Right lobe of liver (tissue), 6 donors: ENCODE measurements around the gene PTPRT. TPM values are rescaled to one million over a fixed set of nuclear protein-coding genes. Genes with fewer than 3 reads are reported as not detected.

Experiments used
- ATAC-seq, 4 donors: fragments of 200-7000 bp; cut with Tn5 transposase; one replicate each; pipeline ENCODE4 v1.9.1; 2020; ENCODE audit warnings: mild to moderate bottlenecking in 4 of 4, moderate library complexity in 4 of 4
- DNase-seq, 3 donors: peaks; one replicate each; pipeline ENCODE4 v3.0.0-alpha.2; 2020
- H3K27ac ChIP-seq, 3 donors: fragments of 200-600 bp; one replicate each; pipeline ENCODE4 v1.8.0; 2022
- H3K27me3 ChIP-seq, 2 donors: fragments of 200-600 bp; one replicate each; pipeline ENCODE4 v1.8.0; 2022
- H3K36me3 ChIP-seq, 4 donors: fragments of 200-600 bp; sonication (generic) in 1 of 4; one replicate each; pipeline versions ENCODE4 v1.5.1 to v1.8.0; 2017 to 2022; ENCODE audit warnings: control low read depth in 1 of 4
- H3K4me1 ChIP-seq, 4 donors: fragments of 200-600 bp; sonication (generic) in 1 of 4; one replicate each; pipeline versions ENCODE4 v1.5.1 to v1.8.0; 2017 to 2022; ENCODE audit warnings: control low read depth in 1 of 4
- H3K4me3 ChIP-seq, 3 donors: fragments of 200-600 bp; one replicate each; pipeline ENCODE4 v1.8.0; 2022
- H3K9me3 ChIP-seq, 4 donors: fragments of 200-600 bp; sonication (generic) in 1 of 4; one replicate each; pipeline versions ENCODE4 v1.5.1 to v1.8.0; 2017 to 2022; ENCODE audit warnings: control low read depth in 1 of 4
- CTCF ChIP-seq, 4 donors: fragments of 200-600 bp in 3 of 4; fragments of 450-650 bp in 1 of 4; IDR thresholded peaks; one replicate each; pipeline versions ENCODE4 v1.5.1 to v1.8.0; 2016 to 2022; ENCODE audit warnings: antibody characterized with exemption in 4 of 4, mild to moderate bottlenecking in 2 of 4
- POLR2A ChIP-seq: fragments of 450-650 bp; IDR thresholded peaks from one replicate; pipeline ENCODE4 v1.6.1; 2017; ENCODE audit warnings: antibody characterized with exemption, mild to moderate bottlenecking
- WGBS: methylation state at CpG from one replicate; pipeline ENCODE4 v1.1.6; 2018; ENCODE audit warnings: low coverage, low lambda C conversion rate; ENCODE audit not compliant: insufficient coverage; ENCODE audit errors: missing lambda C conversion rate; 5-methylcytosine and 5-hydroxymethylcytosine counted together
- intact Hi-C, 2 donors: fragments of 100-400 bp; cut with DNase I; formaldehyde crosslinking; loops; one replicate each; pipeline versions ENCODE4 v1.11.2 to v1.14.1; 2022
- total RNA-seq, 6 experiments: library from RNA; depleted of rRNA in 2 of 6; stranded (reverse); fragments of >200 nt in 2 of 6; fragmentation: NEBNext Ultra II Directional in 3 of 6; extraction: Animal tissue kit (Norgen Biotek cat#: 25700) in 3 of 6; gene quantifications; one replicate each; pipeline versions ENCODE4 v1.1.0 to v1.2.4, GENCODE V29; 2016 to 2023
- donor health status: DM: no; HTN: yes; CAD: no.
- donor health status: DM: no; HTN: no; CAD: no.
- donor health status: DM: no; HTN: no; CAD: no.
- donor health status: DM: no; HTN: yes; CAD: no.
- donor health status: DM: no; HTN: yes; CAD: no.

The PTPRT gene
- total RNA-seq, 6 experiments from 2014 or later = 0.18 to 1.0 (median 0.51) TPM

DNA sequence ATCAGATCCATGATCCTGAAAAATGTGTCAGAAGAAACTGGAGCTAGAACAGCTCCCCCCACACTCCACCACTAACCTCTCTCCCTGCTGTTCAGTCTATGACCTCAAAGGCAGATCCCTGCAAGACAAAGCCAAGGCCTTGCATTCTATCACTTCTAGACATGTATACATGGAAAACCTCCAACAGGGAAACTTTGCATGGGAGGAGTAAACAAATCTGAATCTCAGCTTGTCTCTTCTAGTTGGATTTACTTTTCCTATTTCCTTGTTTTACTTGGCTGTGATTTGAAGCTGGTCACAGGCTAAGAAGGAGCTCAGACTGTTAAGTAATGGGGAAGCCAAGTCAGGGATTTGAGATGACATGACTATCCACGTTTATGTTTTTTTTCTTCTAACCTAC is 1114.8 kb downstream of the PTPRT start:
- Histone ChIP-seq H3K4me3 (no peak overlapping the region), H3K9me3 (no peaks in the 10 kb centered on the region), H3K36me3 (no peaks in the 10 kb centered on the region), H3K27ac (no peak overlapping the region), H3K4me1 (no peaks in the 10 kb centered on the region), H3K27me3 (no peaks in the 10 kb centered on the region)
- DNase-seq (no peak), ATAC-seq (no peak)
- TF ChIP-seq CTCF (IDR thresholded peaks at IDR 0.05) (no peak), POLR2A (no peak)
- 33% methylated on average over 1 of the region's 1 CpG for WGBS
- intact Hi-C loops = no loop called here

GRCh38 chr20:42067596-42067995 is 1122.1 kb downstream of the PTPRT start:
- DNase-seq (no peak), ATAC-seq (no peak)
- Histone ChIP-seq H3K27ac (no peak overlapping the region), H3K4me1 (no peaks in the 10 kb centered on the region), H3K36me3 (no peaks in the 10 kb centered on the region), H3K9me3 (no peaks in the 10 kb centered on the region), H3K4me3 (no peak overlapping the region), H3K27me3 (no peaks in the 10 kb centered on the region)
- intact Hi-C loops = no loop called here
- 26% methylated on average over 3 of the region's 3 CpGs for WGBS
- TF ChIP-seq POLR2A = no peak
- TF ChIP-seq CTCF (IDR thresholded peaks at IDR 0.05) = no peak

- DNase-seq = no peak
- no peaks in the 10 kb centered on the region for H3K27me3 ChIP-seq
- intact Hi-C loops = no loop called here
- H3K4me3 ChIP-seq = no peak overlapping the region
- no peaks in the 10 kb centered on the region for H3K9me3 ChIP-seq
- H3K36me3 ChIP-seq = no peaks in the 10 kb centered on the region
- H3K27ac ChIP-seq = no peak overlapping the region
- WGBS = no CpG with 5 or more reads among the region's 5 CpGs
- ATAC-seq = no peak
- no peak for TF ChIP-seq POLR2A
- no peak for TF ChIP-seq CTCF (IDR thresholded peaks at IDR 0.05)
- H3K4me1 ChIP-seq = no peaks in the 10 kb centered on the region
These were observed 1122.5 kb downstream of the PTPRT start for GRCh38 chr20:42067174-42067573.

- 51% methylated on average over 4 of the region's 4 CpGs for WGBS
- intact Hi-C loops = no loop called here
- Histone ChIP-seq H3K36me3 (no peaks in the 10 kb centered on the region), H3K27me3 (no peaks in the 10 kb centered on the region), H3K27ac (no peak overlapping the region), H3K9me3 (no peaks in the 10 kb centered on the region), H3K4me3 (no peak overlapping the region), H3K4me1 (no peaks in the 10 kb centered on the region)
- no peak for ATAC-seq
- no peak for DNase-seq
- TF ChIP-seq CTCF (IDR thresholded peaks at IDR 0.05) = no peak
- TF ChIP-seq POLR2A = no peak
These were observed 1126.6 kb downstream of the PTPRT start for GRCh38 chr20:42063141-42063540.

DNA sequence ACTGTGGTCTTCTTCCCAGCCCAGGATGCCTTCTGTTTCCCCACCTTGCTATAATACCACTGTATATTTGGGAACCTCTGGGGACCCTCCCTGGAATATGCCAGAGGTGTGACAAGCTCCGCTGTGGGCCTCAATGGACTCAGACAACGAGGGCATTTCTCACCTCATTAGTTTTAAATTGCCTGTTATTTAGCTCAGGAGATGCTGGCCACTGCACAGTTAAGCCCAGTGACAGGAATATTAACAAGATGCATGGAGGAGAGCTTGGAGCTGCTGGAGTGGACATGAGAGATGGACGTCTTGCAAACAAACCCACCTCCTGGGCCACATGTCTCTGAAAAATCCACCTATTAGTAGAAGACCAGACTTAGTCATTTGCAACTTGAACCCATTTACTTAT is 1136.4 kb downstream of the PTPRT start:
- H3K27me3 ChIP-seq = no peaks in the 10 kb centered on the region
- WGBS = 39% methylated on average over 3 of the region's 3 CpGs

More for the DNA sequence above, 1136.4 kb downstream of the PTPRT start:
- no peak for TF ChIP-seq POLR2A
- no peak for TF ChIP-seq CTCF (IDR thresholded peaks at IDR 0.05)
- Histone ChIP-seq H3K4me3 (no peak overlapping the region), H3K9me3 (no peaks in the 10 kb centered on the region), H3K36me3 (no peaks in the 10 kb centered on the region), H3K4me1 (no peaks in the 10 kb centered on the region), H3K27ac (no peak overlapping the region)
- intact Hi-C loops = no loop called here
- DNase-seq (no peak), ATAC-seq (no peak)
